H9 (cell line): Measurements from ENCODE around the gene OR7C1. TPM values are rescaled to one million over a fixed set of nuclear protein-coding genes. Genes with fewer than 3 reads are reported as not detected.

Source experiments
- DNase-seq: peaks from one replicate; pipeline ENCODE4 v3.0.0-alpha.2; 2017
- H2AFZ ChIP-seq: one replicate; pipeline ENCODE4 v1.6.1; 2013; ENCODE audit warnings: mild to moderate bottlenecking, low read length, control low read depth, moderate library complexity
- H2AK5ac ChIP-seq: 2 replicates; pipeline ENCODE4 v1.6.1; 2013; ENCODE audit warnings: low read length, control low read depth, mixed read lengths; ENCODE audit not compliant: insufficient read length
- H2BK120ac ChIP-seq: one replicate; pipeline ENCODE4 v1.6.1; 2013; ENCODE audit warnings: low read depth, mild to moderate bottlenecking, low read length, control low read depth, inconsistent platforms; ENCODE audit not compliant: poor library complexity, severe bottlenecking
- H2BK12ac ChIP-seq: 2 replicates; pipeline ENCODE4 v1.6.1; 2013; ENCODE audit warnings: low read length, control low read depth, mixed read lengths, low read depth; ENCODE audit not compliant: insufficient read length
- H2BK15ac ChIP-seq: 2 replicates; pipeline ENCODE4 v1.6.1; 2013; ENCODE audit warnings: low read depth, low read length, control low read depth
- H2BK20ac ChIP-seq: one replicate; pipeline ENCODE4 v1.6.1; 2013; ENCODE audit warnings: low read depth, mild to moderate bottlenecking, low read length, control low read depth, inconsistent platforms; ENCODE audit not compliant: poor library complexity, severe bottlenecking
- H2BK5ac ChIP-seq: 2 replicates; pipeline ENCODE4 v1.6.1; 2013; ENCODE audit warnings: low read length, control low read depth, mixed read lengths; ENCODE audit not compliant: insufficient read length
- H3K14ac ChIP-seq: 2 replicates; pipeline ENCODE4 v1.6.1; 2013; ENCODE audit warnings: low read length, control low read depth; ENCODE audit not compliant: insufficient read depth
- H3K18ac ChIP-seq: 2 replicates; pipeline ENCODE4 v1.6.1; 2013; ENCODE audit warnings: low read depth, mild to moderate bottlenecking, mixed read lengths, low read length, control low read depth; ENCODE audit not compliant: insufficient read length
- H3K23ac ChIP-seq: 2 replicates; pipeline ENCODE4 v1.6.1; 2013; ENCODE audit warnings: low read length, control low read depth, mixed read lengths, low read depth; ENCODE audit not compliant: insufficient read length
- H3K23me2 ChIP-seq: 2 replicates; pipeline ENCODE4 v1.6.1; 2013; ENCODE audit warnings: low read depth, mild to moderate bottlenecking, mixed read lengths, low read length, control low read depth; ENCODE audit not compliant: insufficient read length, poor library complexity, severe bottlenecking
- H3K27ac ChIP-seq: 2 replicates; pipeline ENCODE4 v1.5.1; 2013; ENCODE audit warnings: low read length, control low read depth, mixed read lengths, low read depth; ENCODE audit not compliant: insufficient read length
- H3K27me3 ChIP-seq: 2 replicates; pipeline ENCODE4 v1.6.1; 2013; ENCODE audit warnings: low read length, control low read depth, inconsistent platforms; ENCODE audit not compliant: insufficient read depth
- H3K4ac ChIP-seq: 2 replicates; pipeline ENCODE4 v1.6.1; 2013; ENCODE audit warnings: low read depth, mild to moderate bottlenecking, control low read depth, inconsistent platforms, low read length, moderate library complexity
- H3K4me1 ChIP-seq: 2 replicates; pipeline ENCODE4 v1.6.1; 2013; ENCODE audit warnings: low read length, control low read depth, inconsistent platforms; ENCODE audit not compliant: insufficient read depth
- H3K4me2 ChIP-seq: 2 replicates; pipeline ENCODE4 v1.6.1; 2013; ENCODE audit warnings: low read length, control low read depth, mixed read lengths; ENCODE audit not compliant: insufficient read length, insufficient read depth
- H3K56ac ChIP-seq: 2 replicates; pipeline ENCODE4 v1.6.1; 2013; ENCODE audit warnings: low read depth, mild to moderate bottlenecking, mixed read lengths, low read length, control low read depth; ENCODE audit not compliant: insufficient read length
- H3K79me1 ChIP-seq: 2 replicates; pipeline ENCODE4 v1.6.1; 2013; ENCODE audit warnings: low read depth, mild to moderate bottlenecking, moderate library complexity, low read length, control low read depth, inconsistent platforms; ENCODE audit not compliant: insufficient read depth, poor library complexity, severe bottlenecking
- H3K79me2 ChIP-seq: 2 replicates; pipeline ENCODE4 v1.6.1; 2013; ENCODE audit warnings: low read length, control low read depth, inconsistent platforms; ENCODE audit not compliant: insufficient read depth
- H3K9ac ChIP-seq: 2 replicates; pipeline ENCODE4 v1.6.1; 2013; ENCODE audit warnings: low read length, control low read depth, mixed read lengths; ENCODE audit not compliant: insufficient read length; ENCODE audit errors: extremely low read depth
- H3K9me3 ChIP-seq: one replicate; pipeline ENCODE4 v1.6.1; 2013; ENCODE audit warnings: low read depth, low read length, inconsistent platforms; ENCODE audit not compliant: control insufficient read depth
- H3T11ph ChIP-seq: one replicate; pipeline ENCODE4 v1.6.1; 2013; ENCODE audit warnings: mild to moderate bottlenecking, low read length, control low read depth, inconsistent platforms
- H4K20me1 ChIP-seq: one replicate; pipeline ENCODE4 v1.6.1; 2013; ENCODE audit not compliant: control insufficient read depth, insufficient read length, insufficient read depth
- H4K5ac ChIP-seq: 2 replicates; pipeline ENCODE4 v1.6.1; 2013; ENCODE audit warnings: low read depth, mild to moderate bottlenecking, mixed read lengths, low read length, control low read depth; ENCODE audit not compliant: insufficient read length
- H4K8ac ChIP-seq: replicated peaks from 2 replicates; pipeline ENCODE4 v1.6.1; 2013; ENCODE audit warnings: low read length, control low read depth, mixed read lengths, low read depth; ENCODE audit not compliant: insufficient read length
- H4K91ac ChIP-seq: 2 replicates; pipeline ENCODE4 v1.6.1; 2013; ENCODE audit warnings: low read depth, mild to moderate bottlenecking, moderate library complexity, mixed read lengths, low read length, control low read depth; ENCODE audit not compliant: insufficient read length
- H3K27ac Mint-ChIP-seq, 3 experiments: 2 replicates in 2 of 3; 3 replicates in 1 of 3; pipeline ENCODE4 v1.8.0; 2020 to 2021; ENCODE audit warnings: mixed read lengths in 3 of 3, mild to moderate bottlenecking in 1 of 3, moderate library complexity in 1 of 3
- H3K27me3 Mint-ChIP-seq: 2 replicates; pipeline ENCODE4 v1.8.0; 2021; ENCODE audit warnings: low read depth, mild to moderate bottlenecking, moderate library complexity, mixed read lengths
- H3K36me3 Mint-ChIP-seq, 3 experiments: 2 replicates in 2 of 3; 3 replicates in 1 of 3; pipeline ENCODE4 v1.8.0; 2020 to 2021; ENCODE audit warnings: low read depth in 3 of 3, mixed read lengths in 3 of 3; ENCODE audit not compliant: insufficient read depth in 1 of 3
- H3K4me1 Mint-ChIP-seq, 2 experiments: 2 replicates each; pipeline ENCODE4 v1.8.0; 2020; ENCODE audit warnings: mixed read lengths in 2 of 2
- H3K4me3 Mint-ChIP-seq, 2 experiments: 2 replicates in 1 of 2; 3 replicates in 1 of 2; pipeline ENCODE4 v1.8.0; 2020 to 2021; ENCODE audit warnings: mild to moderate bottlenecking in 2 of 2, mixed read lengths in 2 of 2, moderate library complexity in 1 of 2
- H3K9me3 Mint-ChIP-seq, 2 experiments: 2 replicates in 1 of 2; 3 replicates in 1 of 2; pipeline ENCODE4 v1.8.0; 2020; ENCODE audit warnings: mild to moderate bottlenecking in 2 of 2, mixed read lengths in 2 of 2, moderate library complexity in 1 of 2
- CTCF ChIP-seq: fragments of 200-600 bp; sonication (generic); conservative IDR thresholded peaks from 3 replicates; pipeline ENCODE4 v1.8.0; 2021; ENCODE audit warnings: antibody characterized with exemption, mild to moderate bottlenecking
- WGBS: extraction: QIAGEN DNeasy Blood & Tissue Kit; methylation state at CpG from one replicate; pipeline ENCODE4 v1.1.7; 2013; ENCODE audit warnings: missing lambda C conversion rate, low lambda C conversion rate, mixed read lengths; ENCODE audit not compliant: insufficient read length; ENCODE audit errors: extremely low coverage; 5-methylcytosine and 5-hydroxymethylcytosine counted together
- total RNA-seq: library from RNA; stranded (reverse); gene quantifications from 2 replicates; pipeline ENCODE4 v1.2.1, GENCODE V29; 2021

Gene OR7C1
- total RNA-seq, 1 experiment from 2014 or later: not detected

- no peak overlapping the region for H3K27ac ChIP-seq
- no peaks in the 10 kb centered on the region for H3K79me2 ChIP-seq
- no peaks in the 10 kb centered on the region for H4K20me1 ChIP-seq
- no peak overlapping the region for H2BK120ac ChIP-seq
- H3K27ac Mint-ChIP-seq: no peak overlapping the region
- peaks cover 0 to 33% (median 0%) of the 10 kb centered on the region in 3 experiments; a peak in 2 of 7 replicates for H3K36me3 Mint-ChIP-seq
- H3K23me2 ChIP-seq: no peaks in the 10 kb centered on the region
- no peak overlapping the region for H3K4ac ChIP-seq
- no peaks in the 10 kb centered on the region for H3K27me3 ChIP-seq
- no peak overlapping the region for H2BK5ac ChIP-seq
- no peak overlapping the region for H2BK15ac ChIP-seq
- no peak overlapping the region for H4K8ac ChIP-seq
- H3K27me3 Mint-ChIP-seq: peaks cover 6% of the 10 kb centered on the region
- H3K79me1 ChIP-seq: no peaks in the 10 kb centered on the region
- no peak overlapping the region for H2BK20ac ChIP-seq
- no peak overlapping the region for H2AFZ ChIP-seq
- no peak overlapping the region for H3T11ph ChIP-seq
- H3K18ac ChIP-seq: no peak overlapping the region
- peak; percentile 36; the same call in 2 of the 3 replicates for TF ChIP-seq CTCF
- peaks cover 16% of the 10 kb centered on the region for H3K9me3 ChIP-seq
- no peak overlapping the region for H3K23ac ChIP-seq
- H3K4me1 ChIP-seq: no peaks in the 10 kb centered on the region
- no peak overlapping the region for H3K9ac ChIP-seq
- WGBS: no CpG with 5 or more reads among the region's 4 CpGs
- no peak overlapping the region for H3K4me3 Mint-ChIP-seq
- H3K4me1 Mint-ChIP-seq: no peaks in the 10 kb centered on the region
- peaks cover 42 to 88% of the 10 kb centered on the region in 2 experiments for H3K9me3 Mint-ChIP-seq
- H3K14ac ChIP-seq: no peak overlapping the region
- no peak for DNase-seq
- H3K56ac ChIP-seq: no peak overlapping the region
- no peak overlapping the region for H4K5ac ChIP-seq
- H4K91ac ChIP-seq: no peak overlapping the region
- no peak overlapping the region for H2AK5ac ChIP-seq
- H3K4me2 ChIP-seq: no peak overlapping the region
- H2BK12ac ChIP-seq: no peak overlapping the region
Observed at GRCh38 chr19:14871619-14872230, 36.7 kb upstream of the OR7C1 start.
